Fibroblast of the aortic adventitia (primary cell): ENCODE results near the gene FXYD1. TPM values are rescaled to one million over a fixed set of nuclear protein-coding genes. Genes with fewer than 3 reads are reported as not detected.

Experiments
- DNase-seq: peaks from one replicate; pipeline ENCODE4 v3.0.0-alpha.2; 2010; ENCODE audit warnings: low read depth
- H3K4me3 ChIP-seq: 2 replicates; pipeline ENCODE4 v1.5.1; 2011; ENCODE audit warnings: low read depth, mild to moderate bottlenecking, control low read depth, low read length, moderate library complexity
- total RNA-seq: library from RNA; depleted of rRNA; stranded (reverse); fragments of >200 nt; gene quantifications from 2 replicates; pipeline ENCODE4 v1.2.3, GENCODE V29; 2012; ENCODE audit warnings: low replicate concordance
- TF ChIP-seq, protein P1 (sequence below): IDR thresholded peaks from 2 replicates; pipeline ENCODE4 v1.5.1; 2011; ENCODE audit warnings: mild to moderate bottlenecking, low read length, control low read depth, inconsistent platforms; ENCODE audit not compliant: insufficient read depth

The FXYD1 gene
- total RNA-seq, 1 donor, result 6.5 TPM

DNA sequence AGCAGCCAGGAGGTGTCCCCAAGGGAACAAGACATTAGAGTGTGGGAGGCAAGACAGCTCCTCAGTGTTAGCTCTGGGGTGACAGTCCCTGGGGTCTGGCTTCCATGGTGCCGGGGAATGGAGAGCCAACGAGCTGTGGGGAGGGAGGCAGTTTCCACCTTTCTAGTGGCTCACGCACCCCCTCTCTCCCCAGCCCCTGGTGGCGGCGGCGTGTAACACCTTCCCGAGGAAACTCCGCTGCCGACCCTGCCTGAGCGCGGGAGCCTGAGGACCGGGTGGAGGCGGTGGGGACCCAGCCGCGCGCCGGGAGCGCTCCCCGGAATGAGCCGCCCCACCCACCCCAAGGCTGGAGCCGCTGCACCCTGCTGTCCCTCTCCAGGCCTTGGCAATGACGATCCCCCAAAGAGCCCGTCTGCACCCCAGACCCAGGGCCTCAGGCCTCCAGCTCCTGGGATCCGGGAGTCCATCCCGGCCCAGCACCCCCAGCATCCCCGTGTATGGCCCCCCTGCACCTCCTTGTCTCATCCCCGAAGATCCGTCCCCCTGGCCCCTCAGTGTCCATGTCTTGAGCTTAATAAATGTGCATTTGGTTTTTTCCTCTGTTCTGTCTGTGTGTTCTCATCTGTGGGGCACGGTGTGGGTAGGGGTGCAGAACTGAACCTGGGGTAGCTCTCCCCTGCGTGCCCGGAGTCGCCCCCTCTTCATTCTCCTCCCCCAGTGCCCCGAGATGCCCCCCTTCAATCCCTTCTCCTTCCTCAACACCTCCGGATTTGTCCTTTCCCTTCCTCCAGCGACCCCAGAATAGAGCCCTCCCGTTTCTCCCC lies 15.3 kb downstream of the FXYD1 start:
- H3K4me3 ChIP-seq, result peak overlapping the region; percentile 95
- TF ChIP-seq, protein P1, sequence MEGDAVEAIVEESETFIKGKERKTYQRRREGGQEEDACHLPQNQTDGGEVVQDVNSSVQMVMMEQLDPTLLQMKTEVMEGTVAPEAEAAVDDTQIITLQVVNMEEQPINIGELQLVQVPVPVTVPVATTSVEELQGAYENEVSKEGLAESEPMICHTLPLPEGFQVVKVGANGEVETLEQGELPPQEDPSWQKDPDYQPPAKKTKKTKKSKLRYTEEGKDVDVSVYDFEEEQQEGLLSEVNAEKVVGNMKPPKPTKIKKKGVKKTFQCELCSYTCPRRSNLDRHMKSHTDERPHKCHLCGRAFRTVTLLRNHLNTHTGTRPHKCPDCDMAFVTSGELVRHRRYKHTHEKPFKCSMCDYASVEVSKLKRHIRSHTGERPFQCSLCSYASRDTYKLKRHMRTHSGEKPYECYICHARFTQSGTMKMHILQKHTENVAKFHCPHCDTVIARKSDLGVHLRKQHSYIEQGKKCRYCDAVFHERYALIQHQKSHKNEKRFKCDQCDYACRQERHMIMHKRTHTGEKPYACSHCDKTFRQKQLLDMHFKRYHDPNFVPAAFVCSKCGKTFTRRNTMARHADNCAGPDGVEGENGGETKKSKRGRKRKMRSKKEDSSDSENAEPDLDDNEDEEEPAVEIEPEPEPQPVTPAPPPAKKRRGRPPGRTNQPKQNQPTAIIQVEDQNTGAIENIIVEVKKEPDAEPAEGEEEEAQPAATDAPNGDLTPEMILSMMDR, result peak; percentile 75
- DNase-seq, result no peak

DNA sequence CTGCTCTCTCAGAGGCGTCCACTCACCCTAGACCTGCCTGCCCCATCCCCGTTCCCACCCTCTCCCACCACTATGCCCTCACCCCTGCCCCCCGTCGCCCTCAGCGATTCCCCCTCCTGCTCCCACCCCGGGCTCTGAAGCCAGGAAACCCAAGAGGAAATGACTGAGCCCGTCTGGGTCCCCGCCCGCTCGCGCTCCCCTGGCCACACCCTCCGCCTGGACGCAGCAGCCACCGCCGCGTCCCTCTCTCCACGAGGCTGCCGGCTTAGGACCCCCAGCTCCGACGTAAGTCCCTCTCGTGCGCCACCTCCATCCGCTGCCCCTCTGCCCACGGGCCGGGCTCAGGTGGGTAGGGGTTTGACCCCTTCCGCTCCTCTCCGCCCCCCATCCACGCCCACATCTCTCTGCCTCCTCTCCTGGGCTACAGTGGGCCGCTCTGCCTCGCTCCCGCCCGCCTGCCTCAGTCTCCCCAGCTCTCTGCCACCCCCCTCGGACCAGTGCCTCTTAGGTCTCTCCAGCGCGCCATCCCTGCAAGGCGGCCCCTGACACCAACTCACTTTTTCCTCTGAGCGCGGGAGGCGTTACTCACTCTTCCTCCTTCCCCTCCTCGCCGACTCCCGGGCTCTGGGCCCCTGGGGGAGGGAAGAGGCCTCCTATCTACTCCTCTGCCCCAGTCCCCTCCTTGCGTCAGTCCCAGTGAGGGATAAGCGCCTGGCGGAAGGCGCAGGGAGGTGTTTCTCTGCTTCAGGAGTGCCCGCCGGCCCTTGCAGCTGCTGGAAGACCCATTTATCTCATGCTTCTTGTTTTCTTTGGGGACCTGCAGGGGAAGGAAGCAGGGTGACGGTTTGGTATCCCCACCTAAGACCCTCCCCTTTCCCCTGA lies 16.1 kb downstream of the FXYD1 start, which contains the start of gene FXYD5:
TSS of gene FXYD5 (plus strand) at position 211 of the 882 bp plus-strand sequence. CDS start 816 bp downstream, outside the sequence.
- H3K4me3 ChIP-seq, result peak within 1 kb of the TSS; percentile 95
- DNase-seq, result peak; percentile 72
- TF ChIP-seq, protein P1, result peak; percentile 30

GRCh38 chr19:35155441-35155840 lies 16.8 kb downstream of the FXYD1 start:
- TF ChIP-seq, protein P1, result no peak
- no peak for DNase-seq

GRCh38 chr19:35155981-35156672 lies 17.5 kb downstream of the FXYD1 start:
- H3K4me3 ChIP-seq, result peak overlapping the region; percentile 95
- TF ChIP-seq, protein P1, result no peak
- DNase-seq, result no peak

More at GRCh38 chr19:35155441-35155840, 16.8 kb downstream of the FXYD1 start:
- peak overlapping the region; percentile 95 for H3K4me3 ChIP-seq

DNA sequence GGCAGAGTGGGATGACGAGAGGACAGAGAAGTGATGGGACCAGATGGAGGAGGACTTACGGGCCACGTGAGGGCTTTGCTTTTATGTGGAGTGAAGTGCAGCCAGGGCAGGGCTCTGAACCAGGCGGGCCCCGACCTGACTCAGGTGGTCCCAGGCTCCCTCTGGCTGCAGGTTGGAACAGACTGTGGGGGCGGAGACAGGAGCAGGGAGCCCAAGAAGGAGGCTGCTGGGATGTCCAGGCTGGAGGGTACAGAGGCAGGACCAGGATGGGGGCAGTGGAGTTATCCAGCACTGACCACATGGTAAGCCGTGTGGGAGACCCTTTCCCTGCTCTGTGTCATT lies 18.0 kb downstream of the FXYD1 start:
- no peak overlapping the region for H3K4me3 ChIP-seq
- TF ChIP-seq, protein P1, result no peak
- no peak for DNase-seq

- TF ChIP-seq, protein P1, result no peak
- DNase-seq, result no peak
- H3K4me3 ChIP-seq, result no peak overlapping the region
Measured at GRCh38 chr19:35157431-35157830, 18.8 kb downstream of the FXYD1 start.
